GM23338 (cell line): ENCODE data around the gene DTD1. TPM values are rescaled to one million over a fixed set of nuclear protein-coding genes. Genes with fewer than 3 reads are reported as not detected.

ENCODE experiments used
- ATAC-seq: fragments of 200-7000 bp; cut with Tn5 transposase; 3 replicates; pipeline ENCODE4 v1.9.1; 2020
- DNase-seq: peaks from one replicate; pipeline ENCODE4 v3.0.0-alpha.2; 2015; ENCODE audit warnings: low spot score
- H2AFZ ChIP-seq: fragments of 200-600 bp; sonication (generic); 2 replicates; pipeline ENCODE4 v1.8.0; 2016; ENCODE audit warnings: antibody characterized with exemption, mild to moderate bottlenecking, moderate library complexity
- H3F3A ChIP-seq: fragments of 200-600 bp; sonication (generic); replicated peaks from 2 replicates; pipeline ENCODE4 v1.8.0; 2017; ENCODE audit warnings: antibody characterized with exemption, mixed run types, low read depth
- H3K27ac ChIP-seq: fragments of 200-600 bp; sonication (generic); 2 replicates; pipeline ENCODE4 v1.6.1; 2016; ENCODE audit warnings: low read depth
- H3K27me3 ChIP-seq: fragments of 200-600 bp; sonication (generic); 2 replicates; pipeline ENCODE4 v1.8.0; 2016; ENCODE audit warnings: mild to moderate bottlenecking, mixed run types, moderate library complexity; ENCODE audit not compliant: insufficient read depth
- H3K36me3 ChIP-seq: fragments of 200-600 bp; sonication (generic); 2 replicates; pipeline ENCODE4 v1.8.0; 2016; ENCODE audit warnings: mild to moderate bottlenecking; ENCODE audit not compliant: insufficient read depth
- H3K4me1 ChIP-seq: fragments of 200-600 bp; sonication (generic); 2 replicates; pipeline ENCODE4 v1.8.0; 2016; ENCODE audit warnings: mild to moderate bottlenecking, moderate library complexity; ENCODE audit not compliant: insufficient read depth
- H3K4me2 ChIP-seq: fragments of 200-600 bp; sonication (generic); 2 replicates; pipeline ENCODE4 v1.7.1; 2017; ENCODE audit warnings: mixed run types
- H3K4me3 ChIP-seq: fragments of 200-600 bp; sonication (generic); 2 replicates; pipeline ENCODE4 v1.6.1; 2016; ENCODE audit warnings: mixed run types
- H3K79me2 ChIP-seq: fragments of 200-600 bp; sonication (generic); replicated peaks from 2 replicates; pipeline ENCODE4 v1.8.0; 2017; ENCODE audit warnings: mild to moderate bottlenecking; ENCODE audit not compliant: insufficient read depth
- H3K9me2 ChIP-seq: fragments of 200-600 bp; sonication (generic); 2 replicates; pipeline ENCODE4 v1.8.0; 2017; ENCODE audit not compliant: insufficient read depth
- H4K20me1 ChIP-seq: fragments of 200-600 bp; sonication (generic); replicated peaks from 2 replicates; pipeline ENCODE4 v1.8.0; 2017; ENCODE audit warnings: mild to moderate bottlenecking; ENCODE audit not compliant: insufficient read depth
- H3K27ac Mint-ChIP-seq: 2 replicates; pipeline ENCODE4 v1.8.0; 2020; ENCODE audit warnings: inconsistent platforms, mild to moderate bottlenecking, moderate library complexity, mixed read lengths
- H3K27me3 Mint-ChIP-seq: 3 replicates; pipeline ENCODE4 v1.8.0; 2022; ENCODE audit warnings: low read depth, mild to moderate bottlenecking, moderate library complexity, mixed read lengths, inconsistent platforms; ENCODE audit not compliant: insufficient read depth, poor library complexity
- H3K36me3 Mint-ChIP-seq: 3 replicates; pipeline ENCODE4 v1.8.0; 2021; ENCODE audit warnings: low read depth, mild to moderate bottlenecking, inconsistent platforms, moderate library complexity, mixed read lengths
- H3K4me1 Mint-ChIP-seq: 3 replicates; pipeline ENCODE4 v1.8.0; 2020; ENCODE audit warnings: mild to moderate bottlenecking, inconsistent platforms, mixed read lengths
- H3K4me3 Mint-ChIP-seq: 3 replicates; pipeline ENCODE4 v1.8.0; 2021; ENCODE audit warnings: moderate library complexity, mild to moderate bottlenecking, inconsistent platforms, mixed read lengths
- H3K9me3 Mint-ChIP-seq: 3 replicates; pipeline ENCODE4 v1.8.0; 2020; ENCODE audit warnings: moderate library complexity, mild to moderate bottlenecking, inconsistent platforms, mixed read lengths
- CREB1 ChIP-seq: fragments of 250-450 bp; sonication (Bioruptor Pico); IDR thresholded peaks from 2 replicates; pipeline ENCODE4 v1.5.0; 2020; ENCODE audit warnings: low read depth, mild to moderate bottlenecking, moderate library complexity
- EZH2 ChIP-seq: fragments of 200-600 bp; sonication (generic); IDR thresholded peaks from one replicate; pipeline ENCODE4 v1.8.0; 2017; ENCODE audit warnings: antibody characterized with exemption, mild to moderate bottlenecking, low read depth; ENCODE audit not compliant: unreplicated experiment
- EZH2phosphoT487 ChIP-seq: fragments of 200-600 bp; sonication (generic); IDR thresholded peaks from one replicate; pipeline ENCODE4 v1.8.1; 2018; ENCODE audit warnings: antibody characterized with exemption; ENCODE audit not compliant: unreplicated experiment
- JUNB ChIP-seq: IDR thresholded peaks from one replicate; pipeline ENCODE4 v1.6.1; 2016; ENCODE audit warnings: antibody characterized with exemption; ENCODE audit not compliant: unreplicated experiment
- NANOG ChIP-seq: IDR thresholded peaks from 2 replicates; pipeline ENCODE4 v1.6.1; 2016; ENCODE audit warnings: antibody characterized with exemption, borderline replicate concordance
- POLR2AphosphoS5 ChIP-seq: IDR thresholded peaks from 2 replicates; pipeline ENCODE4 v1.6.1; 2016; ENCODE audit warnings: antibody characterized with exemption, low read depth
- STAT1 ChIP-seq: IDR thresholded peaks from one replicate; pipeline ENCODE4 v1.6.1; 2016; ENCODE audit warnings: antibody characterized with exemption; ENCODE audit not compliant: unreplicated experiment
- ZNF114 ChIP-seq: fragments of 250-450 bp; sonication (Bioruptor Pico); IDR thresholded peaks from 2 replicates; pipeline ENCODE4 v1.5.0; 2020; ENCODE audit warnings: mild to moderate bottlenecking, moderate library complexity
- ZNF331 ChIP-seq: fragments of 250-450 bp; sonication (Bioruptor Pico); IDR thresholded peaks from 2 replicates; pipeline ENCODE4 v1.5.0; 2020; ENCODE audit warnings: low read depth, mild to moderate bottlenecking, moderate library complexity
- polyA plus RNA-seq: library from polyadenylated mRNA; unstranded; fragments of >200 nt; fragmentation: Nextera tagmentation; extraction: Ambion mirVana; gene quantifications from 2 replicates; pipeline ENCODE4 v1.2.1, GENCODE V29; 2016
- total RNA-seq: library from RNA; depleted of rRNA; stranded (reverse); fragments of >200 nt; shearing (Covaris generic); gene quantifications from 2 replicates; pipeline ENCODE4 v1.2.3, GENCODE V29; 2014
- TF ChIP-seq, protein P1 (sequence below): IDR thresholded peaks from 2 replicates; pipeline ENCODE4 v1.6.1; 2016; ENCODE audit warnings: antibody characterized with exemption
- TF ChIP-seq, protein P2 (sequence below): fragments of 250-450 bp; sonication (Bioruptor Pico); IDR thresholded peaks from 2 replicates; pipeline ENCODE4 v1.5.0; 2020; ENCODE audit warnings: mild to moderate bottlenecking, moderate library complexity
- TF ChIP-seq, protein P3 (sequence below), 2 experiments: fragments of 200-600 bp in 1 of 2; sonication (generic) in 1 of 2; conservative IDR thresholded peaks; 2 replicates each; pipeline versions ENCODE4 v1.5.1 to v1.6.1; 2016 to 2017; ENCODE audit warnings: antibody characterized with exemption in 2 of 2, low read depth in 2 of 2, mild to moderate bottlenecking in 2 of 2, moderate library complexity in 1 of 2
- TF ChIP-seq, protein P4 (sequence below): IDR thresholded peaks from one replicate; pipeline ENCODE4 v1.6.1; 2018; ENCODE audit warnings: antibody characterized with exemption; ENCODE audit not compliant: unreplicated experiment

Gene DTD1
- total and polyA plus RNA-seq, 2 experiments from 2014 or later: 69.8 to 74.0 TPM

DNA sequence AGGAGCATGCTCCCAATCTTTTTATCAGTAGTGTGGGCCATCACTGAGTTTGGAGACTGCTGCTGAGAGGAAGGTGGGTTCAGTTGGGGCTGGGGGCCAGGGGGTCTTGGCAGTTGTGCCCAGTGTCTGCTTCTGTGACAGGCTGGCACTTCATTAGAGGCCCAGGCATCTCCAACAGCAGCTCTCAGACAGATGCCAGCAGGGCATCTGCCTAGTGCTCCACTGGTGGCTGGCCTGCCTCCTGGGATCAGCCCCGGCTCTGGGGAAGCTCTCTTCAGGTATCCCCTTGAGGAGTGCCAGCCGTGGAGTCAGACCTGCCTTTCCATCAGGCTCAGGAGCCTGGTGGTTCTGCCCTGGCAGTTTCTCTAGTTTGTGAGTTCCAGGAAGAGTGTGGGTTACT, 77.3 kb downstream of the DTD1 start (continued):
- no peak for TF ChIP-seq POLR2AphosphoS5
- no peak for TF ChIP-seq EZH2
- no peak for TF ChIP-seq CREB1 (CRISPR knock-in tag)

DNA sequence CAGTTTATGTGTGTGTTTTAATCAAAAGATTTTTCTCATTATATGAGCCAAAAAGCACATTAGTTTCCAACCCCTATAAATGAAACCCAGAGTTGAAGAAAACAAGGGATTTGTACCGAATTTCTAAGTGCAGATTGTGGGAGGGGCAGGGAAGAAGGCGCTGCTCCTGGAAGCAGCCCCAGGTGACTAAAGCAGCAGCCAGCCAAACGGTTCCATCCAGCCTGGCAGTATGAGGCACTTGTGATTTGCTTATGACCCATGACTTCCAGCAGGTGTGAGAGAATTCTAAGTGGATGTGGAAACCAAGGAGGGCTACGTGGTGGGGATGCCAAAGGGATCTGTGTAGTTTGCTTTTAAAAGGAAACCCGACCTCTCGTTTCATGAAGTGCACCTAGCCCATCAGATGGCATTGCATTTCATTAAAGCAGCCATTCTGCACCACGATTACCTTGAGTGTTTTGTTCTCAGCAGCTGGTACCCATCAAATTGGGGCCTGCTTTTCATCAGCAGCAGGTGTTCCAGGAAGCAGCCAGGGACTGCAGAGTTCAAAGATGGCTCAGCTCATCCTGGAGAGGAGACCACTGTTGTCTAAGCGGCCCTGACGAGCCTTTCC, 79.1 kb downstream of the DTD1 start:
- TF ChIP-seq POLR2AphosphoS5 (no peak), STAT1 (no peak), CREB1 (CRISPR knock-in tag) (no peak), EZH2 (no peak), EZH2phosphoT487 (no peak), ZNF331 (no peak), ZNF114 (CRISPR knock-in tag) (no peak), NANOG (no peak), JUNB (no peak)
- TF ChIP-seq, protein P1, sequence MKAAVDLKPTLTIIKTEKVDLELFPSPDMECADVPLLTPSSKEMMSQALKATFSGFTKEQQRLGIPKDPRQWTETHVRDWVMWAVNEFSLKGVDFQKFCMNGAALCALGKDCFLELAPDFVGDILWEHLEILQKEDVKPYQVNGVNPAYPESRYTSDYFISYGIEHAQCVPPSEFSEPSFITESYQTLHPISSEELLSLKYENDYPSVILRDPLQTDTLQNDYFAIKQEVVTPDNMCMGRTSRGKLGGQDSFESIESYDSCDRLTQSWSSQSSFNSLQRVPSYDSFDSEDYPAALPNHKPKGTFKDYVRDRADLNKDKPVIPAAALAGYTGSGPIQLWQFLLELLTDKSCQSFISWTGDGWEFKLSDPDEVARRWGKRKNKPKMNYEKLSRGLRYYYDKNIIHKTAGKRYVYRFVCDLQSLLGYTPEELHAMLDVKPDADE: no peak
- TF ChIP-seq, protein P2, sequence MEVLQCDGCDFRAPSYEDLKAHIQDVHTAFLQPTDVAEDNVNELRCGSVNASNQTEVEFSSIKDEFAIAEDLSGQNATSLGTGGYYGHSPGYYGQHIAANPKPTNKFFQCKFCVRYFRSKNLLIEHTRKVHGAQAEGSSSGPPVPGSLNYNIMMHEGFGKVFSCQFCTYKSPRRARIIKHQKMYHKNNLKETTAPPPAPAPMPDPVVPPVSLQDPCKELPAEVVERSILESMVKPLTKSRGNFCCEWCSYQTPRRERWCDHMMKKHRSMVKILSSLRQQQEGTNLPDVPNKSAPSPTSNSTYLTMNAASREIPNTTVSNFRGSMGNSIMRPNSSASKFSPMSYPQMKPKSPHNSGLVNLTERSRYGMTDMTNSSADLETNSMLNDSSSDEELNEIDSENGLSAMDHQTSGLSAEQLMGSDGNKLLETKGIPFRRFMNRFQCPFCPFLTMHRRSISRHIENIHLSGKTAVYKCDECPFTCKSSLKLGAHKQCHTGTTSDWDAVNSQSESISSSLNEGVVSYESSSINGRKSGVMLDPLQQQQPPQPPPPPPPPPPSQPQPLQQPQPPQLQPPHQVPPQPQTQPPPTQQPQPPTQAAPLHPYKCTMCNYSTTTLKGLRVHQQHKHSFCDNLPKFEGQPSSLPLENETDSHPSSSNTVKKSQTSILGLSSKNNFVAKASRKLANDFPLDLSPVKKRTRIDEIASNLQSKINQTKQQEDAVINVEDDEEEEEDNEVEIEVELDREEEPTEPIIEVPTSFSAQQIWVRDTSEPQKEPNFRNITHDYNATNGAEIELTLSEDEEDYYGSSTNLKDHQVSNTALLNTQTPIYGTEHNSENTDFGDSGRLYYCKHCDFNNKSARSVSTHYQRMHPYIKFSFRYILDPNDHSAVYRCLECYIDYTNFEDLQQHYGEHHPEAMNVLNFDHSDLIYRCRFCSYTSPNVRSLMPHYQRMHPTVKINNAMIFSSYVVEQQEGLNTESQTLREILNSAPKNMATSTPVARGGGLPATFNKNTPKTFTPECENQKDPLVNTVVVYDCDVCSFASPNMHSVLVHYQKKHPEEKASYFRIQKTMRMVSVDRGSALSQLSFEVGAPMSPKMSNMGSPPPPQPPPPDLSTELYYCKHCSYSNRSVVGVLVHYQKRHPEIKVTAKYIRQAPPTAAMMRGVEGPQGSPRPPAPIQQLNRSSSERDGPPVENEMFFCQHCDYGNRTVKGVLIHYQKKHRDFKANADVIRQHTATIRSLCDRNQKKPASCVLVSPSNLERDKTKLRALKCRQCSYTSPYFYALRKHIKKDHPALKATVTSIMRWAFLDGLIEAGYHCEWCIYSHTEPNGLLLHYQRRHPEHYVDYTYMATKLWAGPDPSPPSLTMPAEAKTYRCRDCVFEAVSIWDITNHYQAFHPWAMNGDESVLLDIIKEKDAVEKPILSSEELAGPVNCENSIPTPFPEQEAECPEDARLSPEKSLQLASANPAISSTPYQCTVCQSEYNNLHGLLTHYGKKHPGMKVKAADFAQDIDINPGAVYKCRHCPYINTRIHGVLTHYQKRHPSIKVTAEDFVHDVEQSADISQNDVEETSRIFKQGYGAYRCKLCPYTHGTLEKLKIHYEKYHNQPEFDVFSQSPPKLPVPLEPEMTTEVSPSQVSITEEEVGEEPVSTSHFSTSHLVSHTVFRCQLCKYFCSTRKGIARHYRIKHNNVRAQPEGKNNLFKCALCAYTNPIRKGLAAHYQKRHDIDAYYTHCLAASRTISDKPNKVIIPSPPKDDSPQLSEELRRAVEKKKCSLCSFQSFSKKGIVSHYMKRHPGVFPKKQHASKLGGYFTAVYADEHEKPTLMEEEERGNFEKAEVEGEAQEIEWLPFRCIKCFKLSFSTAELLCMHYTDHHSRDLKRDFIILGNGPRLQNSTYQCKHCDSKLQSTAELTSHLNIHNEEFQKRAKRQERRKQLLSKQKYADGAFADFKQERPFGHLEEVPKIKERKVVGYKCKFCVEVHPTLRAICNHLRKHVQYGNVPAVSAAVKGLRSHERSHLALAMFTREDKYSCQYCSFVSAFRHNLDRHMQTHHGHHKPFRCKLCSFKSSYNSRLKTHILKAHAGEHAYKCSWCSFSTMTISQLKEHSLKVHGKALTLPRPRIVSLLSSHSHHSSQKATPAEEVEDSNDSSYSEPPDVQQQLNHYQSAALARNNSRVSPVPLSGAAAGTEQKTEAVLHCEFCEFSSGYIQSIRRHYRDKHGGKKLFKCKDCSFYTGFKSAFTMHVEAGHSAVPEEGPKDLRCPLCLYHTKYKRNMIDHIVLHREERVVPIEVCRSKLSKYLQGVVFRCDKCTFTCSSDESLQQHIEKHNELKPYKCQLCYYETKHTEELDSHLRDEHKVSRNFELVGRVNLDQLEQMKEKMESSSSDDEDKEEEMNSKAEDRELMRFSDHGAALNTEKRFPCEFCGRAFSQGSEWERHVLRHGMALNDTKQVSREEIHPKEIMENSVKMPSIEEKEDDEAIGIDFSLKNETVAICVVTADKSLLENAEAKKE (CRISPR knock-in tag): no peak
- TF ChIP-seq, protein P3, sequence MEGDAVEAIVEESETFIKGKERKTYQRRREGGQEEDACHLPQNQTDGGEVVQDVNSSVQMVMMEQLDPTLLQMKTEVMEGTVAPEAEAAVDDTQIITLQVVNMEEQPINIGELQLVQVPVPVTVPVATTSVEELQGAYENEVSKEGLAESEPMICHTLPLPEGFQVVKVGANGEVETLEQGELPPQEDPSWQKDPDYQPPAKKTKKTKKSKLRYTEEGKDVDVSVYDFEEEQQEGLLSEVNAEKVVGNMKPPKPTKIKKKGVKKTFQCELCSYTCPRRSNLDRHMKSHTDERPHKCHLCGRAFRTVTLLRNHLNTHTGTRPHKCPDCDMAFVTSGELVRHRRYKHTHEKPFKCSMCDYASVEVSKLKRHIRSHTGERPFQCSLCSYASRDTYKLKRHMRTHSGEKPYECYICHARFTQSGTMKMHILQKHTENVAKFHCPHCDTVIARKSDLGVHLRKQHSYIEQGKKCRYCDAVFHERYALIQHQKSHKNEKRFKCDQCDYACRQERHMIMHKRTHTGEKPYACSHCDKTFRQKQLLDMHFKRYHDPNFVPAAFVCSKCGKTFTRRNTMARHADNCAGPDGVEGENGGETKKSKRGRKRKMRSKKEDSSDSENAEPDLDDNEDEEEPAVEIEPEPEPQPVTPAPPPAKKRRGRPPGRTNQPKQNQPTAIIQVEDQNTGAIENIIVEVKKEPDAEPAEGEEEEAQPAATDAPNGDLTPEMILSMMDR (conservative IDR thresholded peaks at IDR 0.05; ENCODE audit: low read depth in 2 of 2): no peak
- TF ChIP-seq, protein P4, sequence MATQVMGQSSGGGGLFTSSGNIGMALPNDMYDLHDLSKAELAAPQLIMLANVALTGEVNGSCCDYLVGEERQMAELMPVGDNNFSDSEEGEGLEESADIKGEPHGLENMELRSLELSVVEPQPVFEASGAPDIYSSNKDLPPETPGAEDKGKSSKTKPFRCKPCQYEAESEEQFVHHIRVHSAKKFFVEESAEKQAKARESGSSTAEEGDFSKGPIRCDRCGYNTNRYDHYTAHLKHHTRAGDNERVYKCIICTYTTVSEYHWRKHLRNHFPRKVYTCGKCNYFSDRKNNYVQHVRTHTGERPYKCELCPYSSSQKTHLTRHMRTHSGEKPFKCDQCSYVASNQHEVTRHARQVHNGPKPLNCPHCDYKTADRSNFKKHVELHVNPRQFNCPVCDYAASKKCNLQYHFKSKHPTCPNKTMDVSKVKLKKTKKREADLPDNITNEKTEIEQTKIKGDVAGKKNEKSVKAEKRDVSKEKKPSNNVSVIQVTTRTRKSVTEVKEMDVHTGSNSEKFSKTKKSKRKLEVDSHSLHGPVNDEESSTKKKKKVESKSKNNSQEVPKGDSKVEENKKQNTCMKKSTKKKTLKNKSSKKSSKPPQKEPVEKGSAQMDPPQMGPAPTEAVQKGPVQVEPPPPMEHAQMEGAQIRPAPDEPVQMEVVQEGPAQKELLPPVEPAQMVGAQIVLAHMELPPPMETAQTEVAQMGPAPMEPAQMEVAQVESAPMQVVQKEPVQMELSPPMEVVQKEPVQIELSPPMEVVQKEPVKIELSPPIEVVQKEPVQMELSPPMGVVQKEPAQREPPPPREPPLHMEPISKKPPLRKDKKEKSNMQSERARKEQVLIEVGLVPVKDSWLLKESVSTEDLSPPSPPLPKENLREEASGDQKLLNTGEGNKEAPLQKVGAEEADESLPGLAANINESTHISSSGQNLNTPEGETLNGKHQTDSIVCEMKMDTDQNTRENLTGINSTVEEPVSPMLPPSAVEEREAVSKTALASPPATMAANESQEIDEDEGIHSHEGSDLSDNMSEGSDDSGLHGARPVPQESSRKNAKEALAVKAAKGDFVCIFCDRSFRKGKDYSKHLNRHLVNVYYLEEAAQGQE: no peak
- Histone ChIP-seq H3K27me3 (no peaks in the 10 kb centered on the region), H3K79me2 (no peaks in the 10 kb centered on the region), H3K4me3 (no peak overlapping the region), H3K9me2 (no peaks in the 10 kb centered on the region), H3K4me2 (no peak overlapping the region), H3K4me1 (peaks cover 3% of the 10 kb centered on the region; the same call in 1 of the 2 replicates), H3K36me3 (no peaks in the 10 kb centered on the region), H2AFZ (no peak overlapping the region), H3F3A (no peaks in the 10 kb centered on the region), H4K20me1 (no peaks in the 10 kb centered on the region), H3K27ac (no peak overlapping the region)
- H3K4me1 Mint-ChIP-seq: peaks cover 22% of the 10 kb centered on the region
- no peak overlapping the region for H3K27ac Mint-ChIP-seq
- no peaks in the 10 kb centered on the region for H3K27me3 Mint-ChIP-seq
- DNase-seq: peak; percentile 21
- no peak overlapping the region for H3K4me3 Mint-ChIP-seq
- no peaks in the 10 kb centered on the region for H3K36me3 Mint-ChIP-seq
- no peaks in the 10 kb centered on the region for H3K9me3 Mint-ChIP-seq
- ATAC-seq: peak; percentile 61
